Omental fat pad (tissue), 4 donors: ENCODE results near the gene MYH10. TPM values are rescaled to one million over a fixed set of nuclear protein-coding genes. Genes with fewer than 3 reads are reported as not detected.
A peak's percentile ranks its signal among the peaks of the same experiment; 100 is the strongest.

Experiments used
- ATAC-seq: fragments of 150-250 bp; one replicate; pipeline ENCODE4 v1.9.1; 2016; ENCODE audit warnings: mild to moderate bottlenecking, moderate library complexity; ENCODE audit not compliant: low FRiP score
- DNase-seq: peaks from one replicate; pipeline ENCODE4 v3.0.0-alpha.2; 2019; ENCODE audit warnings: low spot score
- total RNA-seq, 4 donors: library from RNA; depleted of rRNA; stranded (reverse); fragments of >200 nt; gene quantifications; one replicate each; pipeline ENCODE4 v1.1.0, GENCODE V29; 2016
- TF ChIP-seq, protein P1 (sequence below), 3 donors: fragments of 450-650 bp; IDR thresholded peaks; one replicate each; pipeline ENCODE4 v1.5.1; 2016 to 2017; ENCODE audit warnings: antibody characterized with exemption in 3 of 3, mild to moderate bottlenecking in 3 of 3, moderate library complexity in 2 of 3

Gene MYH10
- total RNA-seq, 4 donors from 2014 or later: 41.1 to 99.3 (median 51.8) TPM

GRCh38 chr17:8494021-8494420 lies 136.5 kb downstream of the MYH10 start:
- DNase-seq (no peak), ATAC-seq (no peak)
- TF ChIP-seq, protein P1, sequence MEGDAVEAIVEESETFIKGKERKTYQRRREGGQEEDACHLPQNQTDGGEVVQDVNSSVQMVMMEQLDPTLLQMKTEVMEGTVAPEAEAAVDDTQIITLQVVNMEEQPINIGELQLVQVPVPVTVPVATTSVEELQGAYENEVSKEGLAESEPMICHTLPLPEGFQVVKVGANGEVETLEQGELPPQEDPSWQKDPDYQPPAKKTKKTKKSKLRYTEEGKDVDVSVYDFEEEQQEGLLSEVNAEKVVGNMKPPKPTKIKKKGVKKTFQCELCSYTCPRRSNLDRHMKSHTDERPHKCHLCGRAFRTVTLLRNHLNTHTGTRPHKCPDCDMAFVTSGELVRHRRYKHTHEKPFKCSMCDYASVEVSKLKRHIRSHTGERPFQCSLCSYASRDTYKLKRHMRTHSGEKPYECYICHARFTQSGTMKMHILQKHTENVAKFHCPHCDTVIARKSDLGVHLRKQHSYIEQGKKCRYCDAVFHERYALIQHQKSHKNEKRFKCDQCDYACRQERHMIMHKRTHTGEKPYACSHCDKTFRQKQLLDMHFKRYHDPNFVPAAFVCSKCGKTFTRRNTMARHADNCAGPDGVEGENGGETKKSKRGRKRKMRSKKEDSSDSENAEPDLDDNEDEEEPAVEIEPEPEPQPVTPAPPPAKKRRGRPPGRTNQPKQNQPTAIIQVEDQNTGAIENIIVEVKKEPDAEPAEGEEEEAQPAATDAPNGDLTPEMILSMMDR (IDR thresholded peaks at IDR 0.05): no peak

DNA sequence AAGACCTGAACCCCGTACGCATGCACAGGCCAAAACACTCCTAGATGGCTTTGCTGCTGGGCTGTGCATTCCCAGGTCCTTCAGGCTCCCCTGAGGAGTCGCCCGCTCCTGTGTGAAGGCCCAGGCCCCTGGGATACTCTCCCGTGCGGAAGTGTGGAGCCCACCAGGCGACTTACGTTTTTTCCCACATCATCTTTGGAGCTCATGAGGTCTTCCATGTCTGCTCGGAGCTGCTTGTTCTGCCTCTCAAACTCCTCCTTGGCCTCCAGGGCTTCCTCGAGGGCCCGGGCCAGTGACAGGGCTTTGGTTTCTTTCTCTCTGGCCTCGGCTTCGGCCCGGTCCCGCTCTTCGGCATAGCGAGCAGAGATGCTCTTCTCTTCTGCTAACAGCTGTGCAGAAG lies 138.4 kb downstream of the MYH10 start:
- TF ChIP-seq, protein P1 (IDR thresholded peaks at IDR 0.05): no peak
- DNase-seq (no peak), ATAC-seq (no peak)

GRCh38 chr17:8490256-8491023 lies 140.1 kb downstream of the MYH10 start:
- no peak for ATAC-seq
- DNase-seq: no peak
- TF ChIP-seq, protein P1 (IDR thresholded peaks at IDR 0.05): no peak

DNA sequence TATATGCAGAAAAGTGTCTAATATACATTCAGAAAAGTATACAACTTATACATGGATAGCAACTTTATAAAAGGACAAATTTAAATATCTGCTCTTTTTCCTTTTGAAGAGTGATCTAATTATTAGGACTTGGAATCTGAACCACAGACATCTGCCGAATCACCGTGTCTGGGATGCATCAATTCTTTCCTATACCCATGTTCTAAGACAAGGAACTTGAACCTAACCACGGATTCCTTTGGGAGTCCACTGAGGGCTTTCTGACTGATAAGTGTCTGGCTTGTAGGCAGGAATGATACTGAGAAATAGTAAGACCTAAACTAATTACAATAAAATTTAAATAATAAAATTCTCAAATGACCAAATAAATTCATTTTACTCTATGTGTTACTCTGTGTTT lies 140.7 kb downstream of the MYH10 start:
- TF ChIP-seq, protein P1 (IDR thresholded peaks at IDR 0.05): no peak
- ATAC-seq (no peak), DNase-seq (no peak)

DNA sequence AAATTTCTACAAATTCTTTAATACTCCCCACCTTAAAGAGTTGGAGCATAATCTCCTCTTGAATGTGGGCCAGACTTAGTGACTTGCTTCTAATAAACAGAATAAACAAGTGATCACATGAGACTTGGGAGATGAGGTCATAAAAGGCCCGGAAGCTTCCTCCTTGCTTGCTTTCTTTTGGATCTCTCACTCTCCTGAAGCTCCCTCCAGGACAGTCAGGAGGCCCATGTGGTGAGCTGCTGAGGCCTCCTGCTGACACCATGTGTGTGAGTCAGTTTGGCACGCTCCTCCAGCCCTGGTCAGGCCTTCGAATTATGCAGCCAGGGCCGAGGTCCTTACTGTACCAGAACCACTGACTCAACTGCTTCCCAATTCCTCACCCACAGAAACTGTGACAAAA lies 141.6 kb downstream of the MYH10 start:
- ATAC-seq (peak; percentile 83), DNase-seq (no peak)
- TF ChIP-seq, protein P1 (IDR thresholded peaks at IDR 0.05): no peak

DNA sequence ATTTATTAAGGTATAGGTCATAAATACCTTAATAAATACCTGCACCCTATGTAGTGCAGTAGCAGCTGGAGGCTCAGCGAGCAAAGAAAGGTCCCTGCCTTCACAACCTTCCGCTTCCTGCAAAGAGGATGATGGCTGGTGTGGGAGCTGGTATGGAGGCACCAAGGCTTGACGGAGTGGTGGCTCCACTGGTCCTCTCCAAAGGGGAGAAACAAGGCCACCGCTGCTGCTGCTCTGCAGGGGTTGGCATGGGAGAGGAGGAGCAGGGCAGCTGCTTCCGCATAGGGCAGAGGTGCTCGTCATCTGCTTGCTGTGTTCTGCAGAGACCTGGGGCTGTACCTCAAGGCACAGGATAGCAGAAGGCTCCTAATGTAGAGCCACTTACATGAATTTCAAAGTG lies 142.0 kb downstream of the MYH10 start:
- DNase-seq (no peak), ATAC-seq (no peak)
- TF ChIP-seq, protein P1 (IDR thresholded peaks at IDR 0.05): no peak

- no peak for DNase-seq
These were observed 142.8 kb downstream of the MYH10 start for GRCh38 chr17:8487743-8488142.

More at GRCh38 chr17:8487743-8488142, 142.8 kb downstream of the MYH10 start:
- TF ChIP-seq, protein P1 (IDR thresholded peaks at IDR 0.05): no peak
- ATAC-seq: peak; percentile 30
